Measurements from ENCODE around the gene SEMA3D.

GRCh38 chr7:85101347-85101746, 85.5 kb downstream of the SEMA3D start:
- TF ChIP-seq CTCF (IDR thresholded peaks at IDR 0.05) (no peak), POLR2A (IDR thresholded peaks at IDR 0.05) (no peak), POLR2AphosphoS5 (IDR thresholded peaks at IDR 0.05) (no peak), EP300 (IDR thresholded peaks at IDR 0.05; ENCODE audit: low read depth) (no peak)

All from transverse colon (tissue), 4 donors.